AG04449 (cell line): ENCODE measurements around the gene APBA2.
A peak's percentile ranks its signal among the peaks of the same experiment; 100 is the strongest.
"Not testable (repeated sequence)": the region's sequence is repeated elsewhere in the genome, so short reads cannot be mapped to it uniquely, and the experiment has no call there.

ENCODE experiments used
- CTCF ChIA-PET: fragments of 350-600 bp; formaldehyde crosslinking; extraction: SDS; loops from one replicate; lab custom pipeline; 2021; ENCODE audit warnings: antibody characterized with exemption; lab: Yijun Ruan, JAX
- POLR2A ChIA-PET: fragments of 400-600, 350-600 bp; formaldehyde crosslinking; extraction: SDS; loops from one replicate; lab custom pipeline; 2020; ENCODE audit warnings: antibody characterized with exemption, inconsistent platforms; lab: Yijun Ruan, JAX
- DNase-seq: peaks from one replicate; pipeline ENCODE4 v3.0.0-alpha.2; 2010; ENCODE audit warnings: low read depth, low spot score
- H3K4me3 ChIP-seq: 2 replicates; pipeline ENCODE4 v1.5.1; 2011; ENCODE audit warnings: low read depth, mild to moderate bottlenecking, control low read depth, low read length
- CTCF ChIP-seq: IDR thresholded peaks from one replicate; pipeline ENCODE4 v1.5.1; 2011; ENCODE audit warnings: mild to moderate bottlenecking, moderate library complexity, low read length, control low read depth, inconsistent platforms; ENCODE audit not compliant: insufficient read depth; ENCODE audit errors: missing control alignments

Gene APBA2

GRCh38 chr15:28861031-28861534 lies 24.7 kb upstream of the APBA2 start:
- H3K4me3 ChIP-seq, result no peak overlapping the region

GRCh38 chr15:28861589-28862293 lies 24.0 kb upstream of the APBA2 start:
- POLR2A ChIA-PET, DNase-seq: not testable (repeated sequence)
- CTCF ChIA-PET, result interaction anchor here (1.0 kb wide), 1 partner anchor 17 kb away, joined by 3 read pairs; no protein-coding TSS in a partner anchor

More at GRCh38 chr15:28861031-28861534, 24.7 kb upstream of the APBA2 start:
- TF ChIP-seq CTCF, result no peak
- POLR2A ChIA-PET, result no interaction called here
- CTCF ChIA-PET, result no interaction called here
- DNase-seq, result no peak

GRCh38 chr15:28868744-28869345 lies 16.9 kb upstream of the APBA2 start:
- CTCF ChIA-PET, result no interaction called here
- no peak for TF ChIP-seq CTCF
- H3K4me3 ChIP-seq, result no peak overlapping the region
- POLR2A ChIA-PET, result no interaction called here
- no peak for DNase-seq

More at GRCh38 chr15:28861589-28862293, 24.0 kb upstream of the APBA2 start:
- not testable (repeated sequence) for H3K4me3 ChIP-seq

- CTCF ChIA-PET, result interaction anchor here (1.2 kb wide), 1 partner anchor 12 kb away, joined by 3 read pairs; no protein-coding TSS in a partner anchor
- no peak for TF ChIP-seq CTCF
- H3K4me3 ChIP-seq, result no peak overlapping the region
- DNase-seq, result no peak
- POLR2A ChIA-PET, result interaction anchor here (0.6 kb wide), 1 partner anchor 13 kb away, joined by 3 read pairs; no protein-coding TSS in a partner anchor
Observed at GRCh38 chr15:28871168-28871567, 14.6 kb upstream of the APBA2 start.

- no peak for DNase-seq
- TF ChIP-seq CTCF, result no peak
- ChIA-PET POLR2A (no interaction called here), CTCF (interaction anchor here (1.0 to 2.6 kb wide), 5 partner anchors 217 to 241 kb away, joined by 3 to 9 read pairs (median 3); no protein-coding TSS in a partner anchor)
- H3K4me3 ChIP-seq, result no peak overlapping the region
Observed at GRCh38 chr15:28873006-28873405, 12.8 kb upstream of the APBA2 start.

- H3K4me3 ChIP-seq, result no peak overlapping the region
- no peak for DNase-seq
- peak; percentile 29 for TF ChIP-seq CTCF
- CTCF ChIA-PET, result interaction anchor here (1.0 to 2.6 kb wide), 4 partner anchors 216 to 230 kb away, joined by 3 to 9 read pairs (median 6); no protein-coding TSS in a partner anchor
- POLR2A ChIA-PET, result no interaction called here
Observed at GRCh38 chr15:28873585-28874190, 12.1 kb upstream of the APBA2 start.
